Esophagus muscularis mucosa (tissue), 4 donors: Measurements from ENCODE around the gene ERF.

Experiments
- CTCF ChIP-seq, 3 experiments: fragments of 200-600 bp in 2 of 3; fragments of 450-650 bp in 1 of 3; sonication (generic) in 2 of 3; IDR thresholded peaks; one replicate each; pipeline ENCODE4 v1.5.1; 2017 to 2019; ENCODE audit warnings: antibody characterized with exemption in 3 of 3, mild to moderate bottlenecking in 2 of 3, moderate library complexity in 1 of 3
- EP300 ChIP-seq: sonication (generic); formaldehyde crosslinking; IDR thresholded peaks from one replicate; pipeline ENCODE4 v1.6.1; 2017; ENCODE audit warnings: antibody characterized with exemption
- POLR2A ChIP-seq: fragments of 450-650 bp; IDR thresholded peaks from one replicate; pipeline ENCODE4 v1.6.1; 2017; ENCODE audit warnings: antibody characterized with exemption, moderate library complexity, mild to moderate bottlenecking, low read depth
- POLR2AphosphoS5 ChIP-seq, 2 donors: sonication (generic); formaldehyde crosslinking; IDR thresholded peaks; one replicate each; pipeline ENCODE4 v1.6.1; 2017; ENCODE audit warnings: antibody characterized with exemption in 2 of 2

GRCh38 chr19:42251572-42252358 is 3.2 kb downstream of the ERF start:
- TF ChIP-seq CTCF (IDR thresholded peaks at IDR 0.05) (no peak), POLR2A (no peak), POLR2AphosphoS5 (IDR thresholded peaks at IDR 0.05) (no peak), EP300 (no peak)
